Measurements from ENCODE around the gene TAF1C.
"Not testable (repeated sequence)": the region's sequence is repeated elsewhere in the genome, so short reads cannot be mapped to it uniquely, and the experiment has no call there.

TAF1C gene

GRCh38 chr16:84225126-84225525, 38.3 kb upstream of the TAF1C start:
- Histone ChIP-seq H3K27me3 (ENCODE audit: control insufficient read depth, insufficient read depth, low read length) (no peaks in the 10 kb centered on the region), H3K9me3 (ENCODE audit: control insufficient read depth, low read depth, low read length) (no peaks in the 10 kb centered on the region), H3K4me1 (ENCODE audit: control insufficient read depth, low read depth, low read length) (peaks cover 4% of the 10 kb centered on the region), H3K27ac (ENCODE audit: low read length) (no peak overlapping the region), H3K4me3 (ENCODE audit: low read length) (no peak overlapping the region), H3K36me3 (ENCODE audit: control insufficient read depth, low read depth, low read length) (no peaks in the 10 kb centered on the region), H3K9ac (ENCODE audit: low read length) (no peak overlapping the region)

- Histone ChIP-seq H3K27ac (ENCODE audit: low read length) (no peak overlapping the region), H3K9ac (ENCODE audit: low read length) (no peak overlapping the region), H3K9me3 (ENCODE audit: control insufficient read depth, low read depth, low read length) (no peaks in the 10 kb centered on the region), H3K36me3 (ENCODE audit: control insufficient read depth, low read depth, low read length) (no peaks in the 10 kb centered on the region), H3K4me3 (ENCODE audit: low read length) (no peak overlapping the region), H3K4me1 (ENCODE audit: control insufficient read depth, low read depth, low read length) (peaks cover 4% of the 10 kb centered on the region), H3K27me3 (ENCODE audit: control insufficient read depth, insufficient read depth, low read length) (no peaks in the 10 kb centered on the region)
Measured at GRCh38 chr16:84224554-84224953, 37.7 kb upstream of the TAF1C start.

- Histone ChIP-seq H3K9ac (ENCODE audit: low read length) (no peak overlapping the region), H3K27ac (ENCODE audit: low read length) (no peak overlapping the region), H3K27me3 (ENCODE audit: control insufficient read depth, insufficient read depth, low read length) (no peaks in the 10 kb centered on the region)
Measured at GRCh38 chr16:84223456-84223855, 36.6 kb upstream of the TAF1C start.

DNA sequence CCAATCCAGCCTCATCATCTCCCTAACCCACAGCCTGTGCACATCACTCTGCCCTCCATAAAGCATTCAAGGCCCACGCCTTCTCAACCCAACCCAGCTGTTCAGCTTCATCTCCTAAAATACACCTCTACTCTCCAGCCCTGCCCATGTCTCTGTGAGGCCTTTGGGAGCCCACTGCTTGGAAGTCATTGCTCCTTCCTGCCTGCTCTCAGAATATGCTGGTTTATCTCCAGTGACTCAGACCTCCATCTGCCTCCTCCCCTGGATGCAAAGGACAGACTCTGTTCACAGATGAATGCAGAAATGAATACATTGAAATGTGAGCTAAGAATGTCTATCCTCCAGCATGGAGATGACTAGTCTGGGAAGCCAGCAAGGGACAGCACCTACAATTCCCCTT, 34.0 kb upstream of the TAF1C start:
- Histone ChIP-seq H3K9ac (ENCODE audit: low read length) (no peak overlapping the region), H3K4me1 (ENCODE audit: control insufficient read depth, low read depth, low read length) (peaks cover 4% of the 10 kb centered on the region), H3K27me3 (ENCODE audit: control insufficient read depth, insufficient read depth, low read length) (no peaks in the 10 kb centered on the region), H3K4me3 (ENCODE audit: low read length) (no peak overlapping the region), H3K9me3 (ENCODE audit: control insufficient read depth, low read depth, low read length) (no peaks in the 10 kb centered on the region), H3K36me3 (ENCODE audit: control insufficient read depth, low read depth, low read length) (no peaks in the 10 kb centered on the region), H3K27ac (ENCODE audit: low read length) (no peak overlapping the region)

More at GRCh38 chr16:84223456-84223855, 36.6 kb upstream of the TAF1C start:
- no peak overlapping the region for H3K4me3 ChIP-seq (ENCODE audit: low read length)
- no peaks in the 10 kb centered on the region for H3K9me3 ChIP-seq (ENCODE audit: control insufficient read depth, low read depth, low read length)
- H3K36me3 ChIP-seq (ENCODE audit: control insufficient read depth, low read depth, low read length): no peaks in the 10 kb centered on the region
- peaks cover 7% of the 10 kb centered on the region for H3K4me1 ChIP-seq (ENCODE audit: control insufficient read depth, low read depth, low read length)

GRCh38 chr16:84218956-84219355, 32.1 kb upstream of the TAF1C start:
- H3K27me3 ChIP-seq (ENCODE audit: control insufficient read depth, insufficient read depth, low read length): no peaks in the 10 kb centered on the region
- H3K4me1 ChIP-seq (ENCODE audit: control insufficient read depth, low read depth, low read length): peaks cover 4% of the 10 kb centered on the region
- H3K9ac ChIP-seq (ENCODE audit: low read length): no peak overlapping the region
- H3K36me3 ChIP-seq (ENCODE audit: control insufficient read depth, low read depth, low read length): no peaks in the 10 kb centered on the region
- no peak overlapping the region for H3K4me3 ChIP-seq (ENCODE audit: low read length)
- no peak overlapping the region for H3K27ac ChIP-seq (ENCODE audit: low read length)
- no peaks in the 10 kb centered on the region for H3K9me3 ChIP-seq (ENCODE audit: control insufficient read depth, low read depth, low read length)

DNA sequence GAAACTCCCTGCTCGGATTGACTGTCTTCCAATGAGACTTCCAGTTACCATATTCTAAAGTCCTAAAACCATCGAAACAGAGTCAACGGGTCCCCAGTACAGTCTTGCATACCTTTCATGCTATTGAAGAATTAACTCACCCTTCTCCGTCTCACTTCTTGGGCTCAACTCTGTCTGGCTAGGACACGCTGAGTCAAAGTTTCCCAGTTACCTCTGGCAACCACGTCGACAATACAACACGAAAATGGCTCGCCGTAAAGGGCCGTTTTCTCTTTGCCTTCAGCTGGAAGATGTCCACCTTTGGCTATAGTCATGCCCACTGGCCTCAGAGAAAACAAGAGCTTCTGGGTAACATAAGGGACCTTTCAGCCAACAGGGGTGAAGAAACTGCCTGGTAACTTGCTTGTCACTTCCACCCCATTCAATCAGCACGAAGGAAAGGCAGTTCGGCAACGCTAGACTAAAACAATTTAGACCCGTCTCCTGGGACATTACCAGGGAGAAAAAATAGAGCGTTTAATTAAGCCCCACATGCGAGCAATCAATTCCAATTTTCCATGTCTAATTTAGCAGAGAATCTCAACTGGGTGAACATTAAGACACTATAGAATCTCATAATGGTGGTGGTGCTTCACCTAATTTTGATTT, 31.4 kb upstream of the TAF1C start:
- H3K9me3 ChIP-seq (ENCODE audit: control insufficient read depth, low read depth, low read length): no peaks in the 10 kb centered on the region
- H3K27ac ChIP-seq (ENCODE audit: low read length): no peak overlapping the region
- H3K27me3 ChIP-seq (ENCODE audit: control insufficient read depth, insufficient read depth, low read length): no peaks in the 10 kb centered on the region
- peaks cover 4% of the 10 kb centered on the region for H3K4me1 ChIP-seq (ENCODE audit: control insufficient read depth, low read depth, low read length)
- no peaks in the 10 kb centered on the region for H3K36me3 ChIP-seq (ENCODE audit: control insufficient read depth, low read depth, low read length)
- no peak overlapping the region for H3K9ac ChIP-seq (ENCODE audit: low read length)
- no peak overlapping the region for H3K4me3 ChIP-seq (ENCODE audit: low read length)

DNA sequence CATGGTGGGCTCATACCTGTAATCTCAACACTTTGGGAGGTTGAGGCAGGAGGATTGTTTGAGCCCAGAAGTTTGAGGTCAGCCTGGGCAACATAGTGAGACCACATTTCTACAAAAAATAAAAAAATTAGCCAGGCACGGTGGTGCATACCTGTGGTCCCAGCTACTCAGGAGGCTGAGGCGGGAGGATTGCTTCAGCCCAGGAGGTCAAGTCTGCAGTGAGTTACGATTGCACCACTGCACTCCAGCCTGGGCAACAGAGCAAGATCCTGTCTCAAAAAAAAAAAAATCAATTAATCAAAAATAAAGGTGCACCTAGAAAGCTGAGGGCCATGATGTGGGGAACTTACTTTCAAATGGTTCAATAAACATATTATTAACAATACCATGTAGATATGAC, 29.3 kb upstream of the TAF1C start:
- H3K4me1 ChIP-seq (ENCODE audit: control insufficient read depth, low read depth, low read length); H3K36me3 ChIP-seq (ENCODE audit: control insufficient read depth, low read depth, low read length); H3K9ac ChIP-seq (ENCODE audit: low read length); H3K9me3 ChIP-seq (ENCODE audit: control insufficient read depth, low read depth, low read length); H3K27me3 ChIP-seq (ENCODE audit: control insufficient read depth, insufficient read depth, low read length); H3K27ac ChIP-seq (ENCODE audit: low read length); H3K4me3 ChIP-seq (ENCODE audit: low read length): not testable (repeated sequence)

GRCh38 chr16:84215531-84215930, 28.7 kb upstream of the TAF1C start:
- Histone ChIP-seq H3K4me1 (ENCODE audit: control insufficient read depth, low read depth, low read length) (peaks cover 4% of the 10 kb centered on the region), H3K27me3 (ENCODE audit: control insufficient read depth, insufficient read depth, low read length) (no peaks in the 10 kb centered on the region), H3K4me3 (ENCODE audit: low read length) (no peak overlapping the region), H3K9me3 (ENCODE audit: control insufficient read depth, low read depth, low read length) (no peaks in the 10 kb centered on the region), H3K36me3 (ENCODE audit: control insufficient read depth, low read depth, low read length) (no peaks in the 10 kb centered on the region), H3K27ac (ENCODE audit: low read length) (no peak overlapping the region), H3K9ac (ENCODE audit: low read length) (no peak overlapping the region)

- no peak overlapping the region for H3K27ac ChIP-seq (ENCODE audit: low read length)
- H3K9me3 ChIP-seq (ENCODE audit: control insufficient read depth, low read depth, low read length): no peaks in the 10 kb centered on the region
- no peak overlapping the region for H3K9ac ChIP-seq (ENCODE audit: low read length)
- peaks cover 4% of the 10 kb centered on the region for H3K4me1 ChIP-seq (ENCODE audit: control insufficient read depth, low read depth, low read length)
- no peak overlapping the region for H3K4me3 ChIP-seq (ENCODE audit: low read length)
- H3K27me3 ChIP-seq (ENCODE audit: control insufficient read depth, insufficient read depth, low read length): no peaks in the 10 kb centered on the region
- H3K36me3 ChIP-seq (ENCODE audit: control insufficient read depth, low read depth, low read length): no peaks in the 10 kb centered on the region
Measured at GRCh38 chr16:84214451-84215066, 27.7 kb upstream of the TAF1C start.

GRCh38 chr16:84212631-84213030, 25.8 kb upstream of the TAF1C start:
- no peak overlapping the region for H3K9ac ChIP-seq (ENCODE audit: low read length)
- no peaks in the 10 kb centered on the region for H3K4me1 ChIP-seq (ENCODE audit: control insufficient read depth, low read depth, low read length)
- H3K4me3 ChIP-seq (ENCODE audit: low read length): no peak overlapping the region
- no peaks in the 10 kb centered on the region for H3K27me3 ChIP-seq (ENCODE audit: control insufficient read depth, insufficient read depth, low read length)
- H3K9me3 ChIP-seq (ENCODE audit: control insufficient read depth, low read depth, low read length): no peaks in the 10 kb centered on the region
- no peak overlapping the region for H3K27ac ChIP-seq (ENCODE audit: low read length)
- H3K36me3 ChIP-seq (ENCODE audit: control insufficient read depth, low read depth, low read length): no peaks in the 10 kb centered on the region

DNA sequence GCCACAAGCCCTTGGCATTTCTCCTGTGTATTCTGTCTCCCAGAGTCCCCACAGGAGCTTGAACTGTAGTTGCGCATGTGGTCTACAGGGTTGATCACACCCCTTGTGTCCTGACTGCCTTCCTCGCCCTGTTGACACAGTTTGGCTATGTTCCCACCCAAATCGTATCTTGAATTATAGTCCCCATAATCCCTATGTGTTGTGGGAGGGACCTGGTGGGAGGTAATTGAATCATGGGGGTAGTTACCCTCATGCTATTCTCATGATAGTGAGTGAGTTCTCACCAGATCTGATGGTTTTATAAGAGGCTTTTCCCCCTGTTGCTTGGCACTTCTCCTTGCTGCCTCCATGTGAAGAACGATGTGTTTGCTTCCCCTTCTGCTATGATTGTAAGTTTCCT, 25.3 kb upstream of the TAF1C start:
- Histone ChIP-seq H3K9me3 (ENCODE audit: control insufficient read depth, low read depth, low read length) (no peaks in the 10 kb centered on the region), H3K27me3 (ENCODE audit: control insufficient read depth, insufficient read depth, low read length) (no peaks in the 10 kb centered on the region), H3K4me3 (ENCODE audit: low read length) (no peak overlapping the region)

GRCh38 chr16:84209989-84210388, 23.1 kb upstream of the TAF1C start:
- H3K27ac ChIP-seq (ENCODE audit: low read length): no peak overlapping the region

More for the DNA sequence above, 25.3 kb upstream of the TAF1C start:
- no peaks in the 10 kb centered on the region for H3K36me3 ChIP-seq (ENCODE audit: control insufficient read depth, low read depth, low read length)
- no peaks in the 10 kb centered on the region for H3K4me1 ChIP-seq (ENCODE audit: control insufficient read depth, low read depth, low read length)
- H3K9ac ChIP-seq (ENCODE audit: low read length): no peak overlapping the region
- no peak overlapping the region for H3K27ac ChIP-seq (ENCODE audit: low read length)

More at GRCh38 chr16:84209989-84210388, 23.1 kb upstream of the TAF1C start:
- no peaks in the 10 kb centered on the region for H3K4me1 ChIP-seq (ENCODE audit: control insufficient read depth, low read depth, low read length)
- H3K9me3 ChIP-seq (ENCODE audit: control insufficient read depth, low read depth, low read length): no peaks in the 10 kb centered on the region
- H3K4me3 ChIP-seq (ENCODE audit: low read length): no peak overlapping the region
- no peaks in the 10 kb centered on the region for H3K36me3 ChIP-seq (ENCODE audit: control insufficient read depth, low read depth, low read length)
- H3K27me3 ChIP-seq (ENCODE audit: control insufficient read depth, insufficient read depth, low read length): no peaks in the 10 kb centered on the region
- H3K9ac ChIP-seq (ENCODE audit: low read length): no peak overlapping the region

Data from iPS-18a (cell line).